Mesenchymal stem cell (in vitro differentiated cells and primary cell): ENCODE results near the gene SCN11A.

Experiments used
- DNase-seq: peaks from one replicate; pipeline ENCODE4 v3.0.0-alpha.2; 2013
- H2AFZ ChIP-seq: one replicate; pipeline ENCODE4 v1.6.1; 2013; ENCODE audit warnings: low read depth, mild to moderate bottlenecking, control low read depth, inconsistent platforms, low read length, moderate library complexity
- H2AK5ac ChIP-seq: 2 replicates; pipeline ENCODE4 v1.6.1; 2013; ENCODE audit warnings: low read length, moderate library complexity, mild to moderate bottlenecking, inconsistent platforms; ENCODE audit not compliant: severe bottlenecking
- H2BK120ac ChIP-seq: one replicate; pipeline ENCODE4 v1.6.1; 2013; ENCODE audit warnings: low read depth, mild to moderate bottlenecking, inconsistent platforms, low read length, moderate library complexity
- H2BK12ac ChIP-seq, 2 experiments: one replicate each; pipeline ENCODE4 v1.6.1; 2013; ENCODE audit warnings: inconsistent platforms in 2 of 2, low read length in 2 of 2, mild to moderate bottlenecking in 2 of 2, moderate library complexity in 2 of 2, control low read depth in 1 of 2
- H2BK15ac ChIP-seq: one replicate; pipeline ENCODE4 v1.6.1; 2013; ENCODE audit warnings: mild to moderate bottlenecking, low read depth, inconsistent platforms; ENCODE audit not compliant: poor library complexity, severe bottlenecking
- H2BK5ac ChIP-seq: 2 replicates; pipeline ENCODE4 v1.6.1; 2013; ENCODE audit warnings: low read depth, mild to moderate bottlenecking, low read length, control low read depth, inconsistent platforms; ENCODE audit not compliant: poor library complexity, severe bottlenecking
- H3K14ac ChIP-seq, 2 experiments: one replicate each; pipeline ENCODE4 v1.6.1; 2013; ENCODE audit warnings: inconsistent platforms in 2 of 2, low read length in 2 of 2, control low read depth in 1 of 2, mild to moderate bottlenecking in 1 of 2, moderate library complexity in 1 of 2
- H3K18ac ChIP-seq, 2 experiments: one replicate each; pipeline ENCODE4 v1.6.1; 2013; ENCODE audit warnings: inconsistent platforms in 2 of 2, low read length in 2 of 2, control low read depth in 1 of 2, low read depth in 1 of 2, mild to moderate bottlenecking in 1 of 2
- H3K23ac ChIP-seq, 2 experiments: one replicate each; pipeline ENCODE4 v1.6.1; 2013; ENCODE audit warnings: inconsistent platforms in 2 of 2, low read length in 2 of 2, mild to moderate bottlenecking in 2 of 2, moderate library complexity in 2 of 2, control low read depth in 1 of 2
- H3K27ac ChIP-seq: 2 replicates; pipeline ENCODE4 v1.5.1; 2013; ENCODE audit warnings: mild to moderate bottlenecking, moderate library complexity, low read length, control low read depth, inconsistent platforms; ENCODE audit not compliant: poor library complexity, severe bottlenecking
- H3K27me3 ChIP-seq, 2 experiments: 2 replicates each; pipeline versions ENCODE4 v1.6.1 to v1.7.0; 2013; ENCODE audit warnings: low read length in 2 of 2, mild to moderate bottlenecking in 2 of 2, moderate library complexity in 2 of 2, control low read depth in 1 of 2, inconsistent platforms in 1 of 2; ENCODE audit not compliant: control insufficient read depth in 1 of 2, insufficient read depth in 1 of 2
- H3K36me3 ChIP-seq, 2 experiments: 2 replicates each; pipeline versions ENCODE4 v1.6.1 to v1.7.0; 2013; ENCODE audit warnings: low read length in 2 of 2, control low read depth in 1 of 2, inconsistent platforms in 1 of 2, low read depth in 1 of 2, mild to moderate bottlenecking in 1 of 2; ENCODE audit not compliant: insufficient read depth in 2 of 2, control insufficient read depth in 1 of 2
- H3K4ac ChIP-seq, 2 experiments: one replicate each; pipeline ENCODE4 v1.6.1; 2013; ENCODE audit warnings: inconsistent platforms in 2 of 2, low read length in 2 of 2, mild to moderate bottlenecking in 2 of 2, moderate library complexity in 2 of 2, control low read depth in 1 of 2, low read depth in 1 of 2
- H3K4me1 ChIP-seq: 2 replicates; pipeline ENCODE4 v1.6.1; 2013; ENCODE audit warnings: low read depth, low read length, control low read depth; ENCODE audit not compliant: control insufficient read depth, insufficient read depth
- H3K4me2 ChIP-seq: 2 replicates; pipeline ENCODE4 v1.6.1; 2013; ENCODE audit warnings: low read length, mild to moderate bottlenecking, inconsistent platforms; ENCODE audit not compliant: poor library complexity, severe bottlenecking
- H3K4me3 ChIP-seq, 2 experiments: 2 replicates each; pipeline versions ENCODE4 v1.5.1 to v1.7.0; 2013; ENCODE audit warnings: low read length in 2 of 2, mild to moderate bottlenecking in 2 of 2, control low read depth in 1 of 2, low read depth in 1 of 2; ENCODE audit not compliant: insufficient read depth in 1 of 2
- H3K79me1 ChIP-seq: replicated peaks from 2 replicates; pipeline ENCODE4 v1.6.1; 2013; ENCODE audit warnings: mild to moderate bottlenecking, control low read depth, low read length, inconsistent platforms; ENCODE audit not compliant: poor library complexity, severe bottlenecking
- H3K9ac ChIP-seq: 2 replicates; pipeline ENCODE4 v1.7.0; 2013; ENCODE audit warnings: mild to moderate bottlenecking, low read length, moderate library complexity
- H3K9me3 ChIP-seq: 2 replicates; pipeline ENCODE4 v1.7.0; 2013; ENCODE audit warnings: mild to moderate bottlenecking, low read length; ENCODE audit not compliant: control insufficient read depth
- H4K8ac ChIP-seq: one replicate; pipeline ENCODE4 v1.6.1; 2013; ENCODE audit warnings: inconsistent platforms, mild to moderate bottlenecking, low read length, moderate library complexity
- H4K91ac ChIP-seq: one replicate; pipeline ENCODE4 v1.6.1; 2013; ENCODE audit warnings: mild to moderate bottlenecking, low read length, inconsistent platforms
- WGBS: methylation state at CpG from one replicate; pipeline ENCODE4 v1.1.7; 2013; ENCODE audit warnings: mixed read lengths; 5-methylcytosine and 5-hydroxymethylcytosine counted together

SCN11A gene

DNA sequence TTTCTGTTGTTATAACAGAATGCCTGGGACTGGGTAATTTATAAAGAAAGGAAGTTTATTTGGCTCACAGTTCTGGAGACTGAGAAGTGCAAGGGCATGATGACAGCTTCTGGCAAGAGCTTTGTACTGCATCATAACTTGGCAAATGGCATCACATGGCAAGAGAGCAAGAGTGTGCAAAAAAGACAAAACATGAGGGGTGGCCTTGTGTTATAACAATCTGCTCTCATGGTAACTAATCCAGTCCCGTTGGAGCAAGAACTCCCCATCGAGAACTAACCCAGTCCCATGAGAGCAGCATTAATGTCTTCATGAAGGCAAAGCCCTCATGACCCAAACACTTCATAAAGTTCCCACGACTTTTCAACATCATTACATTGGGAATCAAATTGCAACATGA lies 23.2 kb downstream of the SCN11A start:
- Histone ChIP-seq H3K27me3 (peaks cover 0 to 24% of the 10 kb centered on the region in 2 experiments), H4K91ac (no peak overlapping the region), H2BK5ac (no peak overlapping the region), H3K79me1 (no peaks in the 10 kb centered on the region), H3K4ac (no peak overlapping the region), H3K14ac (no peak overlapping the region), H3K4me3 (no peak overlapping the region), H3K9ac (no peak overlapping the region), H3K18ac (no peak overlapping the region), H3K23ac (no peak overlapping the region), H3K4me2 (no peak overlapping the region), H3K36me3 (no peaks in the 10 kb centered on the region), H2AFZ (no peak overlapping the region), H3K27ac (no peak overlapping the region), H2AK5ac (no peak overlapping the region), H4K8ac (no peak overlapping the region), H3K4me1 (no peaks in the 10 kb centered on the region), H2BK120ac (no peak overlapping the region), H2BK12ac (no peak overlapping the region), H2BK15ac (no peak overlapping the region), H3K9me3 (no peaks in the 10 kb centered on the region)
- 69% methylated on average over 3 of the region's 3 CpGs for WGBS
- no peak for DNase-seq

DNA sequence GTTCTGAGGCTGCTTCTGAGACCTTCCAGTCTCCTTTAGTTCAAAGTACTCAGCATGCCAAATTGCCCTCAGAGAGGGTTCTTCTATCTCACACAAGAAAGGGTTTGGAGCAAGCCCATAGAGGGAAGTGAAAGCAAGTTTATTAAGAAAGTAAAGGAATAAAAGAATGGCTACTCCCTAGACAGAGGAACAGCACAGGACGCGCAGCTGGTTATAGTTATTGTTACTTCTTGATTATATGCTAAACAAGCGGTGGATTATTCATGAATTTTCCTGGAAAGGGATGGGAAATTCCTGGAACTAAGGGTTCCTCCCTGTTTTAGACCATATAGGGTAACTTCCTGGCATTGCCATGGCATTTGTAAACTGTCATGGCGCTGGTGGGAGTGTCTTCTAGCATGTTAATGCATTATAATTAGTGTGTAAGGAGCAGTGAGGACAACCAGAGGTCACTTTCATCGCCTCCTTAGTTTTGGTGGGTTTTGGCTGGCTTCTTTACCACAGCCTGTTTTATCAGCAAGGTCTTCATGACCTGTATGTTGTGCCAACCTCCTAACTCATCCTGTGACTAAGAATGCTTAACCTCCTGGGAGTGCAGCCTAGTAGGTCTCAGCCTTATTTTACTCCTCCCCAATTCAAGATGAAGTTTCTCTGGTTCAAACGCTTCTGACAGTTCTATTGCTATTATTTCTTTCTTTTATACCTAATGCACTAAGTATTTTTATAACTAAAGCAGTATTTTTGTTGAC lies 26.3 kb downstream of the SCN11A start:
- H2BK12ac ChIP-seq, result no peak overlapping the region
- 85% methylated on average over 5 of the region's 6 CpGs for WGBS
- H3K4ac ChIP-seq, result no peak overlapping the region

GRCh38 chr3:39024497-39024896 lies 27.2 kb downstream of the SCN11A start:
- Histone ChIP-seq H3K23ac (no peak overlapping the region), H2BK120ac (no peak overlapping the region), H3K14ac (no peak overlapping the region), H3K27me3 (peaks cover under 1 to 33% of the 10 kb centered on the region in 2 experiments), H2AK5ac (no peak overlapping the region), H3K4me1 (no peaks in the 10 kb centered on the region), H4K8ac (no peak overlapping the region), H3K4me2 (no peak overlapping the region), H2BK5ac (no peak overlapping the region), H2BK12ac (no peak overlapping the region), H3K9ac (no peak overlapping the region), H3K4me3 (no peak overlapping the region), H3K4ac (no peak overlapping the region), H3K27ac (no peak overlapping the region), H3K9me3 (no peaks in the 10 kb centered on the region), H3K79me1 (no peaks in the 10 kb centered on the region), H4K91ac (no peak overlapping the region), H3K36me3 (no peaks in the 10 kb centered on the region), H2BK15ac (no peak overlapping the region), H2AFZ (no peak overlapping the region), H3K18ac (no peak overlapping the region)
- no peak for DNase-seq

More for the DNA sequence above, 26.3 kb downstream of the SCN11A start:
- Histone ChIP-seq H3K18ac (no peak overlapping the region), H3K4me1 (no peaks in the 10 kb centered on the region), H4K8ac (no peak overlapping the region), H3K27me3 (peaks cover 0 to 33% of the 10 kb centered on the region in 2 experiments), H3K14ac (no peak overlapping the region), H2BK5ac (no peak overlapping the region), H3K23ac (no peak overlapping the region), H3K9ac (peak overlapping the region; percentile 36), H2BK120ac (no peak overlapping the region), H3K9me3 (no peaks in the 10 kb centered on the region), H2BK15ac (no peak overlapping the region), H2AFZ (no peak overlapping the region), H4K91ac (no peak overlapping the region), H3K4me3 (no peak overlapping the region), H3K79me1 (no peaks in the 10 kb centered on the region), H2AK5ac (no peak overlapping the region), H3K4me2 (no peak overlapping the region), H3K36me3 (no peaks in the 10 kb centered on the region), H3K27ac (no peak overlapping the region)
- DNase-seq, result no peak

- Histone ChIP-seq H3K4me1 (no peaks in the 10 kb centered on the region), H3K4ac (no peak overlapping the region), H3K9ac (no peak overlapping the region), H3K23ac (no peak overlapping the region), H2BK120ac (no peak overlapping the region), H3K14ac (no peak overlapping the region), H4K91ac (no peak overlapping the region), H2AK5ac (no peak overlapping the region), H3K36me3 (no peaks in the 10 kb centered on the region), H2BK15ac (no peak overlapping the region), H3K79me1 (no peaks in the 10 kb centered on the region), H4K8ac (no peak overlapping the region), H3K4me3 (no peak overlapping the region), H2BK5ac (no peak overlapping the region), H2AFZ (no peak overlapping the region), H3K9me3 (no peaks in the 10 kb centered on the region), H3K18ac (no peak overlapping the region), H3K27ac (no peak overlapping the region), H3K27me3 (peaks cover 11 to 20% of the 10 kb centered on the region in 2 experiments), H3K4me2 (no peak overlapping the region), H2BK12ac (no peak overlapping the region)
- no peak for DNase-seq
These were observed 29.5 kb downstream of the SCN11A start for GRCh38 chr3:39022286-39022630.
